ENCODE results near the gene RABL6.

DNA sequence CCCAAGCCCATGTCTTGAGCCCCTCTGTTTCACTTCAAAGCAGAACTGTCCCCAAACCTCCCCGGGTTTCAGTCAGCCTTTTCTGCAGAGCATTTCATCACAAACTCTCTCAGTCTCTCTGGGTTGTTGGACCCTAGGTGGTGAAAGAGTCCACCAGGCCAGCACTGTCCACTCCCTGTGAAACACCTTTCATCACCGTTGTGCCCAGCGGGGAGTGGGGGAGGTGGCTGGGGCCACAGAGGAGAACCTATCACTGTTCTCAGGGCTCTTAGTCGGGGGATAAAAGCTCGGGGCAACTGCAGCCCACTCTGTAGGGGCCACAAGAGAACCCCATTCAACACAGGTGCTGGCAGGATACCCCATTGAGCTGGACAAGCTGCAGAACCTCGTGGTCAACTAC lies 5.4 kb upstream of the RABL6 start:
- TF ChIP-seq, protein P1, sequence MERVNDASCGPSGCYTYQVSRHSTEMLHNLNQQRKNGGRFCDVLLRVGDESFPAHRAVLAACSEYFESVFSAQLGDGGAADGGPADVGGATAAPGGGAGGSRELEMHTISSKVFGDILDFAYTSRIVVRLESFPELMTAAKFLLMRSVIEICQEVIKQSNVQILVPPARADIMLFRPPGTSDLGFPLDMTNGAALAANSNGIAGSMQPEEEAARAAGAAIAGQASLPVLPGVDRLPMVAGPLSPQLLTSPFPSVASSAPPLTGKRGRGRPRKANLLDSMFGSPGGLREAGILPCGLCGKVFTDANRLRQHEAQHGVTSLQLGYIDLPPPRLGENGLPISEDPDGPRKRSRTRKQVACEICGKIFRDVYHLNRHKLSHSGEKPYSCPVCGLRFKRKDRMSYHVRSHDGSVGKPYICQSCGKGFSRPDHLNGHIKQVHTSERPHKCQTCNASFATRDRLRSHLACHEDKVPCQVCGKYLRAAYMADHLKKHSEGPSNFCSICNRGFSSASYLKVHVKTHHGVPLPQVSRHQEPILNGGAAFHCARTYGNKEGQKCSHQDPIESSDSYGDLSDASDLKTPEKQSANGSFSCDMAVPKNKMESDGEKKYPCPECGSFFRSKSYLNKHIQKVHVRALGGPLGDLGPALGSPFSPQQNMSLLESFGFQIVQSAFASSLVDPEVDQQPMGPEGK (CRISPR knock-in tag; IDR thresholded peaks at IDR 0.05; ENCODE audit: borderline replicate concordance): no peak
- no peak for TF ChIP-seq CSDC2 (CRISPR knock-in tag; IDR thresholded peaks at IDR 0.05)

Measured in SK-N-SH treated with all-trans-retinoic acid at 6 μM for 48 hours (cell line).